Left hindlimb (tissue), 1 donor: ENCODE measurements around the gene RICTOR.

ENCODE experiments used
- DNase-seq: peaks from one replicate; pipeline ENCODE4 v3.0.0-alpha.2; 2018

The RICTOR gene

DNA sequence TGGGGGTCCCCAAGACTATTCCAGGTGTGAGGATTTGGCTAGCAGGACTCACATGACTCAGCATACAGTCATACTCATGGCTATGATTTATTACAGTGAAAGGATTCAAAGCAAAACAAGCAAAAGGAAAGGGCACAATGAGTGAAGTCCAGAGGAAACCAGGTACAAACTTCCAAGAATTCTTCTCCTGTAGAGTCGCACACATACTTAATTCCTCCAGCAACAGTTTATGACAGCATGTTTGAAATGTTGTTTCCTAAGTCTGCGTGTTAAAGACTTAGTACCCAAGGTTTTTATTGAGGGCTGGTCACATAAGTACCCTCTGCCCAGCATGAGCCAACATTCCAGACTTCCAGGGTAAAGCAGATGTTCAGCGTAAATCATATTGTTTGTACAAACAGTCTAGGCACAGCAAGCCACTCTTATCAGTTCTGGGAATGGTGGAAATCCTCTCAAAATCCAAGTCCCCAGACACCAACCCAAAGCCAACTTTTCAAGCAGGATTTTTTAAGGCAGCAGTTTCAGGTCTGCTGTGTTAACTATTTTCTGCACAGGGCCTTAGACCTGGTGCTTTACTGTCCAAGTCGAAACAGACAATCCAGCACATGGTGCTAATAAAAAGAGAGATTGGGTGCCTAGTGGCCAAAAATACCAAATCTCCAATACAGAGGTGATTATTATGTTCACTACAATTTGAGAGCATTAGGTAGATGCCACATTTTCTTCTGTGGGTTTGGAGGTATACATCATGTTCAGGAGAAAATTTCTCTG is 18.6 kb upstream of the RICTOR start:
- DNase-seq: no peak

DNA sequence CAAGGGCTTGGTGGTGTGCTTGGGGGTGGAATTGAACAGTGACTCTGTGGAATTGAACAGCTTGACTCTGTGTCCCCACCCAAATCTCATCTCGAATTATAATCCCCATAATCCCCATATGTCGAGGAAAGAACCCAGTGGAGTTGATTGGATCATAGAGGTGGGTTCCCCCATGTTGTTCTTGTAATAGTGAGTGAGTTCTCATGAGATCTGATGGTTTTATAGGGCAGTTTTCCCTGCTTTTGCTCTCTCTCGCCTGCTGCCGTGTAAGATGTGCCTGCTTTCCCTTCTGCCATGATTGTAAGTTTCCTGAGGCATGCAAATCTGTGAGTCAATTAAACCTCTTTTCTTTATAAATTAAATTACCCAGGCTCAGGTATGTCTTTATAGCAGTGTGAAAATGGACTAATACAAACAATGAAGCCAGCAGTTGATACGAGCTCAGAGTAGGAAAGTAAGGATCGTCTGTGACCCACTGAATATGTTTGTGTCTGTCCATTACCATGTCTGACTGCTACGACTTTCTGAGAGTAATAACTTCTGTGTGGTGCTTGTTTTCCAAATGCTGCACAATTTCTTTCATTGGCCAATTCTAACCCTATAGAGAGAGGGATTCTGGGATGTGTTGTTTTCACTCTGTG is 17.9 kb upstream of the RICTOR start:
- DNase-seq: no peak

DNA sequence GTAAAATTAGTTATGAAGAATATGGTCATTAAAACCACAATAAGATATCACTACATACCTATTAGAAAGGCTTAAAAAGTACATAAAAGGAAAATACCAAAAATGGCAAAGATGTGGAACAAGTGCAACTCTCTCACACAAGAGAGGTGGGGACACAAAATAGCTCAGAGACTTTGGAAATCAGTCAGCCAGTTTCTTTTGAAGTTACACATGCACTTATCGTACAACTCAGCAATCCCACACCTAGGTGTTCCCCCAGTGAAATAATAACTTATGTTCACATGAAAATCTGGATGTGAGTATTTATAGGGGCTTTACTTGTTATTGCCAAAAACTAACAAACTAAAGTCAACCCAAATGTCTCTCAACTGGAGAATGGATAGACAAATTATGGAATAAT is 9.8 kb upstream of the RICTOR start:
- no peak for DNase-seq

DNA sequence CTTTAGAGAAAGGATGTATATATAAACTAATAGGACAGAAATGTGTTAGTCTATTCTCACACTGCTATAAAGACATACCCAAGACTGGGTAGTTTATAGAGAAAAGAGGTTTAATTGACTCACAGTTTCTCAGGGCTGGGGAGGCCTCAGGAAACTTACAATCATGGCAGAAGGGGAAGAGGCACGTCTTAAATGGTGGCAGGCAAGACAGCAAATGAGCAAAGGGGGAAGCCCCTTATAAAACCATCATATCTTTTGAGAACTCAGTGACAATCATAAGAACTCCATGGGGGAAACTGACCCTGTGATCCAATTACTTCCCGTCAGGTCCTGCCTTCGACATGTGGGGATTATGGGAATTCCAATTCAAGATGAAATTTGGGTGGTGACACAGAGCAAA is 8.8 kb upstream of the RICTOR start:
- DNase-seq: no peak

DNA sequence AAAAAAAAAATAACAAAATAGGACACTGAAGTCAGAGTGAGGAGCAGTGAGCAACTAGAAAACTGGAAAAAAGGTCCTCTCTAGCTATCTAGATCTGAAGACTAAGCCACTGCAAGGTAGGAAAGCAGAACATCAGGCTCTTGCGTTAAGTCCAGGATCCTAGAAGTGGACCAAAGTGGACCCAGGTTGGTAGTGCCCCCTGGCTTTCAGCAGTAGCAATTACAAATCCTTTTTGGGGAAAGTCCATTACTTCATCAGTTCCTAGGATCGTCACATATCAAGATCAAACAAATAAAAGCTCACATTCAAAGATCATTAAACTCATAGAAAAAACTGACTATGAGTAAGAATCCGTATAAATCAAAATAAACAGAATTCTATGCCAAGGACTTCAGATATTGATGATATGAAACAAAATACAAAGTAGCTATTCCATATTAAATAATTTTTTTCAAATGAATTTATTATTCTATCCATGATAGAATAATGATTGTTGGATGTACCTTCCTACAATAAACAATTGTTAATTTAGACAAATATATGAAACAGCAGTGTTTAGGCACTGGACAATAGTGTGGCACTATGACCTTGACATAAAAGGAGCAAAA is 6.5 kb upstream of the RICTOR start:
- DNase-seq: no peak

DNA sequence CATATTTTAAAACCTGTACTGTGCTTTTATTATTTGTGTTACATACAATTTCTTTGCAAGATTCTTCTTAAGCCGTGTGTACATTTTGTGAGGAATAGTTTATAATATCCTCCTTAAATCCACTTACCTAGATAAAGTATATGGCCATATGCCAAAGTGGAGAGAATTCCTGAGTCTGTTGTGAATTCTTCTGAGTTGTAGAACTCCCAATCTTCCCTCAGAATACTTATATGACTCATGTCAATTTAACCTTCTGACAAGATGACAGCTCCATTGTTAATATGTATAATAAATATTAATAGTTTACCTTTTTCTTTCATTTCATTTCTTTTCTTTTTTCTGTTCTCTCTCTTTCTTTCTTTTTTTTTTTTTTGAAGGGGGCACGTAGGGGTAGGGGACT is 6.0 kb upstream of the RICTOR start:
- no peak for DNase-seq

DNA sequence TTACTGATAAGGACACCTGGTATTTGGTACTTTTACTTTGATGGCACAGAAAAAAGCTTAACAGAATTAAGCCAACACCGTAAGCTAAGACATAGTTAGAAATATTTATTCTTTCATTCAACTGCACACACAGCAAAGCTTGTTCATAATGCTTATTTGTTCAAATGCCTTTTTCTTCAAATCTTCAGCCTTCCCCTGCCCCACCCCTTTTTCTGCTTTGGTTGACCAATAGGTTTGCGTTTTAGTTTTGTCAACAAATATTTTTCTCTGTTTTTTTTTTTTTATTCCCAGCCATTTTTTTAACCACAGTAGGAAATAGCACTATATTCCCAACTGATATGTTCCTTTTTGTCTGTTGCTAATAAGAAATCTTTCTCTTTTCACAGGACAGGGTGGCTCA is 4.9 kb upstream of the RICTOR start:
- DNase-seq: no peak

DNA sequence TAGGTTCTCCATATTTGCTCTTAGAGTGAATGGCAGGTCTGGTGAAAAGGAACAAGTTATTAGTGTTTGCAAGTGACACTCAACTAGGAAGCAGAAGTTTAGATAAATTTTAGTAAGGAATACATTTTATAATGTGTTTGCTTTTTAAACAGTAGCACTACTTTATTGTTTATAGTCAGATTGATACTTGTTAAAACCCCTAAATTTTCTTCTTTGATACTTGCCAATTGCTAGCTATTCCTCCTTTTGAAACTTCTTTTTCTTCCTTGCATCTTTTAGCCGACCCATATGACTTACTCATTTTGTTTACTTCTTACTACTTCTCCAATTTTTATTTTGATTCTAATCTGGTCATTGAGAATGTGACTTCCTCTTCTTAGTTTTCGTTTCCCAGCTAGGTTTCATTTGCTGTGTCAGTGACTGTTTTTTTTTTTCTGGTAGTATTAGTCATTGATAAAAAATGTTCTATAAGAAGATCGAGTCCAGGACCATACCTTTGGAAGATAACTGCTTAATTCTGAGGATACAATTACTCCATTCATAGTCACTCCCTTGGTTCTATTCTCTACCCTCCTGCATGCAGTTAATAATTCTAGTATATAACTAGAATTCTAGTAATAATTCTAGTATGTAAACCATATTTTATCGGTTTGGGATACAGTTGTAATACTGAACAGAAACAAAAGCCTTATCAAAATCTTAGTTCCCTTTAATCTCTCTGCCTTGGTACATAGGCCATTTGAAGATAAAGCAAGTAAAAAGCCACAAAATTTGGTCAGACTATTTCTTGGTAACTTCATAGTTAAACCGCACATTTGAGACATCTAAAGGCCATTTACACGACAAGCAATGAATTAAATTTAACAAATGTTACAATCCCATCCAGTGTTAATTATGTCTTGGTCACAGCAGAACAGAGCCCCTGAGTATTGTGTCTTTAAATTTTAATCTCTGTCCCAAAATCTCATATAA is 2.8 kb upstream of the RICTOR start:
- DNase-seq: no peak

DNA sequence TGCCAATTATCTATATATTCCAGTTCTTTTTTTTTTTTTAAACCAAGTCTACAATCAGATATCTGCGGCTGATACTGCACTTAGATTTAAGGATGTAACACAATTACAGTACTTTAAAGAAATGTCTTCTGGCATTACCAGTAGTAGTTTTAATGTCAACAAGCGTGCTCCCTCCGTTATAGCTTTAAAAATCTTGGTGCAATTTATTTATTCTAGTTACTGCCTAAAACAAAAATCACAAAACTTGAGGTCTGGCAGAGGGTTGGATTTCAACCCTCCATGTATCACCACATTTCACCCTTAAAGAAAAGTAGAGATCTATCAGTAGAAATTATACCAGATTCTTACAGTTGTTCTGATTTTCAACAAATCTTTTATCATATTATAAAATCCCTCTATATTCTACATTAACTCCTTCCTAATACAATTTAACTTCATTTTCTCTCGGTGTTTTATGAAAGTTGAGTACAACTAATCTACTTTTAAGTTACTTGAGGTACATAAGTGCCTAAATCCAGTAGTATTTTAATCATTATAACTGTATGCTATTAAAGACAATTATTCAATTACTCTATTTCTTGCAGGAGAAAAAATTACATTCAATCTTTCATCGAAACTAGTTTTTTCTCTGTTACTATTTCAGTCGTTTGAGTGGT is 2.0 kb upstream of the RICTOR start:
- DNase-seq: no peak

DNA sequence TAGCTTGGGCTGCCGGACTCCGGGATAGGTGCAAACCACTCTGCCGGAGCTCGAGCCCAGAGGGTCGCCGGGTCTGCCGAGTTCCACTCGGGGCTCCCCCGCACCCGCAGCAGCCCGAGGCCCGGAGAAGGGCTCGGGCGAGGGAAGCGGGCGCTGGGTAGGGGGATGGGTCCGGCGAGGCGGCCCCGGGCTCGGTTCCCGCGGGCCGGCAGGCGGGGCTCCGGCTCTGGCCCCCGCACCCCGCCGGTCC is 507 bp downstream of the RICTOR start:
- DNase-seq: peak; percentile 54

DNA sequence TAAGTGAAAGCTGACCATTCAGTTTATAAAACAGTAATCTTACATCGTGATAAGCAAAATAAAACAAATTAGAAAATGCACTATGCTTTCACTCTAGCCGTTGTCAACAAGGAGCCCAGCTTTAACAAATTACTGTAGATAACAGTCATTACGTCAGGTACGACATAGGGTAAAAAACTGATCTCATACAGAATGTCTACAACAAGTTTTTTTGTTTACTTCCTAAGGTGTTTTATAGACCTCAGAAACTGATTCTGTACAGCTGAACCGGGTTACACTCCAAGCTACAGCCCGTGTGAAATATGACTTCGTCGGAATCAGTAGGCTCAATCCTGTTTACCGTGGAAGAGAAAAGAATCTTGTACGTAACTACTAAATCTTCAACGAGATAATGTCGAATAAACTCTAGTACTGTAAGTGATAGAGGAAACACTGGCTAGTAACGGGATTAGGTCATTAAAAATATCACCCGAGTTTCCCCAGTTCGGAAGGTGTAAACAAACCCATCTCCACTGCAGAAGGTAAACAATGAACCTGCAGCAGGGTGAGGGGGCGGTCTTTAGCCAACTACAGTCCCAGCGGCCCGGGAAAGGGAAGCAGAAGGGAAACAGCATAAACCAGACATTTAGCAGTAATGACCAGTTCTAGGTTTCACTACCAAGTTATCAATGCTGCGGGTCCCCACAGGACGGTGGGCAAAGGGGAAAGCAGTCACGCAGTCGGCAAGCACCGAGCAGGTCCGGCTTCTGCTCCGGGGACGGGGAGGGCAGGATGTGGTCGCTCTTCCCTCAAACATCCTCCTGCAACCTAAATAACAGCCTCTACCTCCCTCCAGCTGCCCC is 1.1 kb downstream of the RICTOR start:
- no peak for DNase-seq

DNA sequence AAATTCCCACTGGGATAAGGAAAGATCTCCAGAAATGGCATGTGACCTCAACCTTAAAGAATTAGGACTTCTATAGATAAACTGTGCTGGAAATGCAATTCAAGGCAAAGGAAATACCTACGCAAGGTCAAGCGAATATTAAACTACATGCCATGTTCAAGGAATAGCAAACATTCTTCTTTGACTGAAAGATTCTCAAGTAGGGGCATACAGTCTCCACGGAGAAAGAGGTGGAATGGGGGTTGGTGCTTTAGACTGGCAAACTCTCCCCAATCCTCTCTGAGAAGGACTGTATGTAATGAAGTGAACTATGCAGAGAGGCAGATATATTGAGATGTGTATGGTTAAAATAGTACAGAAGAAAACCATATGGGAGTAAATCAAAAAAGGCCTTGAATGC is 6.1 kb downstream of the RICTOR start:
- DNase-seq: no peak

DNA sequence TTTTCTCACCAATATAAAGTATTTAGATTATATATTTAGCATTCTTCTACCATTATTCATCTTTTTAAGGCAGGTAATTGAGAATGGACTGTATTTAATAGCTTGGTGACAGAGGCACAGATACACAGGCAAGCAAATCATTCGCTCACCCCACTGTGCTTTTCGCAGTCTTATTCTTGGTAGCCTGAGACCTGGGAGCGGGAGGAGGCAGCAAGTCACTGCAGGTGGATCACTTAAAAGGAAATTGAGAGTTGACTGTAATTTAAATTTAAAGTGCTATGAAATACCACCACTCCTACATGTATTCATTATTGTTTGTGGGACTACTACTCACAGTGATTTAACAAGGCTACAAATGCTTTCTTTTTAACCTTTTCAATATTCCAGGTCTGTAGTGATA is 9.7 kb downstream of the RICTOR start:
- DNase-seq: no peak

DNA sequence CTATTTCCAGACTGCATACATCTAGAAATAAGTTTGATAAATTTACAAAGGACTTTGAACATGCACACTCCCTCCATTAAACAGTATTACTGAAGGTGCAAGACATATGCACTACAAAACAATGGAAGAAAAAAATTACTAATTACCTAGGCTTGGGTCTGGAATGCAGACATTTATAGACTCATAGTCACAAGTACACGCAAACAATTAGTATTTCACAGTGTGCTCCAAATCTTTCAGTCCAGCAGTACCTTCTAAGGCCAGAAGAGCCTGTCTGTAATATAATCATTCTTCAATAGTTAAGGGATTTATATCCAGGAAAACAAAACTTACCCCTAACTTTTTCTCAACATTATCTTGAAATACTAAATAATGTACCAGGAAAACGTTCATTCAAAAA is 11.2 kb downstream of the RICTOR start:
- no peak for DNase-seq

DNA sequence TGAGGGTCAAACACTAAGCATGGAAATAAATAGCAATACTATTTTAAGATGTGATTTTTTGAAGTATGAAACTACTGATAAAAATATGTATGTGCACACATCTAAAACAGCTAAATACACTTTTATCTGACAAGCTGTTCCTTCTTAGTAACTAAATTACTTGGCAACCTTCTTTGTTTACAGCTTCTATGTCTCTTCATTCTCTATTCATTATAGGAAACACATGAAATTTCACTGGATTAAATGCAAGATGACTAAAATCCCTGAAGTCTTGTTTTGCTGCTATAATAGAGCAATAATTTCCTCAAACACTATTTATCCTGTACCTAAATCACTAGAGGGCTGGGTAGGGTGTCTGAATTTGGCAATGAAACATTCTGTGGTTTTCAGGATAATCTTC is 11.7 kb downstream of the RICTOR start:
- no peak for DNase-seq

DNA sequence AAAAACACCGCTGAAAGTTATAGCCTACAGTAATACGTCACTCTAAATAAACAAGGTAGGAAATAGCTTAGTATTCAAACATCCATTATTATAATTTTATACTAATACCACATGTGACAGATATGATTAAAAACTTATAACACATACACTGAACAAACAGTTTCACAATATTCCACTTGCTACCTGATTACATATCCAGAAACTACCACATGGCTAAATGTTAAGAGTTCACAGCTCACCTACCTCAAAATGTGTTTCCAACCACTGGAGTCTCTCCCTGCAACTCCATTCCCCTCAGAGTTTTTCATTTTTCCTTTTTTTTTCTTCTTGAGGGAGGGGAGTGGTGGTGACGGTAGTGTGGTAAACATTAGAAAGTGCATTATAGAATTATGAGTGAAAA is 12.1 kb downstream of the RICTOR start:
- no peak for DNase-seq

DNA sequence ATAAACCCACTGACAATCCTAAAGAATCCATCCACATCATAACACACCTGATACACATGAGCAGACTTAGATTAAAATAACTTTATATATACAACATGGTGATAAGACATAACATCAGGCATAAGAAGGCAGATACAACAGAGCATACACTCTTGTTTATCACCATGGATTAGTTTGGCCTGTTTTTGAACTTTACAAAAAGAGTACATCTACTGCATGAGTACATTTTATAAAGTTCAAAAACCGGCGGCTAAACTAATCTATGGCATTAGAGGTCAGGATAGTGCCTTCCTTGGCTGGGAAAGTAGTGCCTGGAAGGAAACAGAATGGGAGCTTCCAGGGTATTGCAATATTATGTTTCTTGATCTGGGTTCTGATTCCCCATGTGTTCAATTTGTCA is 15.1 kb downstream of the RICTOR start:
- DNase-seq: no peak

DNA sequence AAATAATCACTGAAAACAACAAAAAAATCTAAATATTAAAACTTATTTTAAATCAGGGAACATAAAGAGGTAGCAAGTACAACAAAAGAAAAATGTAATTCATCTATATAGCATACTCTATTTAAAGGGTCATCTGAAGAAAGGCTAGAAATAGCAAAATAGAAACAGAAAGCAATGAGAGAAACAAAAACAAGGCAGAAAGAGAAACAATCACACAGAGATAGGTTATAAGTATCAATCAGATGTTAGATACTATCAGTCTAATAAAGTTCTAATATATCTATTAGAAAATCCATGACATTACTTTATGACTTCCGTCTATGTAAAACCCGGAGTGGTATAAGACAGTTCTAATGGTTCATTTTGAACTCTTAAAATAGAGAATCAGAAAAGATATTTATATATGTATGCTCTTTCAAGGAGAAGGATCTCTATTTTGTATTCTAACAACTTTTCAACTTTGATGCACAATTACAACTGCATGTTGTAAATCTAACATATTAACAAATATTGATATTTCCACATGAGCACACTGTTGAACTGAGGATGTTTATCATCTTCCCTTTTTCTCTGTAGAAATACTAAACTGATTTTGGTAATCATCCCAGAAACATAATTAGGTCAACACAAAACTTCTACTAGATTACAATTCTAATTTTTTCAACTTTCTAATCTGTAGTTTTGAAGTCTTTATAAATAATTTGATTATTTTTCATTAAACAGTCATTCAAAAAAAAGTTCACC is 15.8 kb downstream of the RICTOR start:
- no peak for DNase-seq

DNA sequence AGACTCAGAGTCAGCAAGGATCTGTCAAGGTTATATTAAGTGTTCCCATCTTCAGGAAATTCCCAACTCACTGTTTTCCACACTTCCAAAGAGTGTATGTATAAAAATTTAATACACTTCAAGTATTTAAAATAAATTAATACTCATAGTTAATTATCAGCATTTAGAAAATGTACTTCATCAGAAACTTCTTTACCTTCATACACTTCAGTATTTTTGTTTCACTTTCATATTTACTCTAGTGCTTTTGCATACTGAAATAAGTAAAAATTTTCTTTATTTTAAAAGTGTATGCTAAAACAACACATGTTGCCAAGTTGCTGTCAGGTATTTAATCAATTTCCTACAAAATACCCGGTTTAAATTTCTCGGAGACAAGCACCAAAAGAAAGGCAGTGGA is 16.5 kb downstream of the RICTOR start:
- no peak for DNase-seq

DNA sequence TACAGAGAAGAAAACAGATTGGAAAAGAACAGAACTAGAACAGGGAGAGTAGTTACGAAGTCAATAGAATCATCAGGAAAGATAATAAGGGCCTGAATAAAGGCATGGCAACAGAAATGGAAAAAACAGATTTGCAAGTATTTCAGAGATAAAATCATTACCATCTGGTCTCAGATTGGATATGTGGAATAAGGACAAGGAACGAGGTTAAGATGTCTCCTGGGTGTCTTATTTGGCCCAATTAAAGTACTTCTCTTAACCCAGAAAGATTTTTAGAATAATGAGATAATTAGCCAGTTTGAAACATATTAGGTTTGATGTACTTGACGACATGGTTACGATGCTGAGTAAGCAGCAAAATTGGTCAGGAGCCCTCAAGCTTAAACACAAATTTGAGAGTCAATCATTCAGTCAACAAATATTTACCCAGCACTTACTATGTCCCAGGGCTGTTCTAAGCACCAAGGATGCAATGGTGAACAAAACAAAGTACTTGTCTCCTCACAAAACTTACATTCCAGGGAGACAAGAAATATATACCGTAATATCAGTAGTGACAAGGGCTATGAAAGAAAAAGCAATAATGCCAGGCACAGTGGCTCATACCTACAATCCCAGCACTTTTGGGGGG is 18.3 kb downstream of the RICTOR start:
- no peak for DNase-seq
